ENCODE results near the gene PNO1. TPM values are rescaled to one million over a fixed set of nuclear protein-coding genes. Genes with fewer than 3 reads are reported as not detected.

Gene PNO1
- total RNA-seq, 1 donor from 2014 or later, result 11.5 TPM

- Mint-ChIP-seq H3K4me3 (ENCODE audit: unreplicated experiment) (no peak overlapping the region), H3K27ac (ENCODE audit: unreplicated experiment) (no peak overlapping the region), H3K36me3 (ENCODE audit: low read depth) (peaks cover 4% of the 10 kb centered on the region), H3K9me3 (ENCODE audit: low read depth) (no peaks in the 10 kb centered on the region), H3K27me3 (ENCODE audit: low read depth) (no peaks in the 10 kb centered on the region), H3K4me1 (ENCODE audit: low read depth) (peaks cover 4% of the 10 kb centered on the region)
- DNase-seq (ENCODE audit: low spot score), result no peak
- TF ChIP-seq, protein P1, sequence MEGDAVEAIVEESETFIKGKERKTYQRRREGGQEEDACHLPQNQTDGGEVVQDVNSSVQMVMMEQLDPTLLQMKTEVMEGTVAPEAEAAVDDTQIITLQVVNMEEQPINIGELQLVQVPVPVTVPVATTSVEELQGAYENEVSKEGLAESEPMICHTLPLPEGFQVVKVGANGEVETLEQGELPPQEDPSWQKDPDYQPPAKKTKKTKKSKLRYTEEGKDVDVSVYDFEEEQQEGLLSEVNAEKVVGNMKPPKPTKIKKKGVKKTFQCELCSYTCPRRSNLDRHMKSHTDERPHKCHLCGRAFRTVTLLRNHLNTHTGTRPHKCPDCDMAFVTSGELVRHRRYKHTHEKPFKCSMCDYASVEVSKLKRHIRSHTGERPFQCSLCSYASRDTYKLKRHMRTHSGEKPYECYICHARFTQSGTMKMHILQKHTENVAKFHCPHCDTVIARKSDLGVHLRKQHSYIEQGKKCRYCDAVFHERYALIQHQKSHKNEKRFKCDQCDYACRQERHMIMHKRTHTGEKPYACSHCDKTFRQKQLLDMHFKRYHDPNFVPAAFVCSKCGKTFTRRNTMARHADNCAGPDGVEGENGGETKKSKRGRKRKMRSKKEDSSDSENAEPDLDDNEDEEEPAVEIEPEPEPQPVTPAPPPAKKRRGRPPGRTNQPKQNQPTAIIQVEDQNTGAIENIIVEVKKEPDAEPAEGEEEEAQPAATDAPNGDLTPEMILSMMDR (IDR thresholded peaks at IDR 0.05), result no peak
These were observed 31.1 kb upstream of the PNO1 start for GRCh38 chr2:68126561-68126960.

DNA sequence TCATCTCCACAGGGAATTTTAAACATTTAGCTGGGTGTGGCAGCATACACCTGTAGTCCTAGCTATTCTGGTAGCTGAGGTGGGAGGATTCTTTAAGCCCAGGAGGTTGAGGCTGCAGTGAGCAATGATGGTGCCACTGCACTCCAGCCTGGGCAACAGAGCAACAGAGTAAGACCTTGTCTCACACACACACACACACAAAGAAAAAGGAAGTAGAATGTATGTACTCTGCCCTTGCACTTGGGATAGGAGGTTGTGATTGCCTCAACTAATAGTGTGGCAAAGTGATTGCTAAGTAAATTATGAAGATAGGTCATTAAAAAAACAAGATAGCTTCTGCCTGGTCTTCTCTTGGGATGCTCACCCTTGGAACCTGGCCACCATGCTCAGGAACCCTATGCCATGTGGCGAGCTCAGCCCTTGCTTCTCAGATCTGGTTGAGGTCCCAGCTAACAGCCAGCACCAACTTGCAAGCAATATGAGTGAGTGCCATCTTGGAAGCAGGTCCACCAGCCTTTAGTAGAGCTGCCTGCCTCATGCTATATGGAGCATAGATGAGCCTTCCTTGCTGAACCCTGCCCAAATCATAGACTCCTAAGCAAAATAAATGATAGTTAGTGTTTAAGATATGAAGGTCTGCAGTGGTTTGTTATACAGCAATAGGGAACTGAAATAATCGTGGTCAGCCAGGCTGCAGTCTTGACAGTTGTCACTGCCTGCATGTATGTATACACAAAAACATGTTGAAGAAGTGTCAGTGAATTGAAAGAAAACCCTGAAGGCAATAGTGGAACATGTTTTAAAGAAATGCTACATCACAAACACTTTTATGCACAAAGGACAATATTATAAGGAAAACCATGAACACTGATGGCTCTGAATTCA, 30.1 kb upstream of the PNO1 start:
- no peak overlapping the region for H3K27ac Mint-ChIP-seq (ENCODE audit: unreplicated experiment)
- TF ChIP-seq, protein P1 (IDR thresholded peaks at IDR 0.05), result no peak

DNA sequence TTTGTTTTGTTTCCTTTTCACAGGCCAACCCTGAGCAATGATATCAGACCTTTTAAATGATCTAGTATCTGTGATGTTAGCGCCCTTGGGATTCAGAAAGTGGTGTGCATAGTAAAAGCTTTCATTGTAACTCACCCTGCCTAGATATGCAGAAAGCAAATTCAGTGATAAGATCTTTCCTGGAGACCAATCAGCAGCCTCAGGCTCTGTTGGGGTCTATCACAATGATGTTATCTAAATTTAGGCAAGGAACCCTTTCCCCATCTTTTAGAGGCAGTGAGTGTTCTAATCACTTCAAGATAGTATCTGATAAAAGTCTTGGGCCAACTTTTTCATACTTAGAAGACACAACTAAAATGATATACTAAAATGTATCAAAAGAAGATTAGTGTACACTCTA, 23.6 kb upstream of the PNO1 start:
- no peak overlapping the region for H3K4me3 Mint-ChIP-seq (ENCODE audit: unreplicated experiment)
- DNase-seq (ENCODE audit: low spot score), result no peak
- no peaks in the 10 kb centered on the region for H3K27me3 Mint-ChIP-seq (ENCODE audit: low read depth)
- no peaks in the 10 kb centered on the region for H3K4me1 Mint-ChIP-seq (ENCODE audit: low read depth)
- no peaks in the 10 kb centered on the region for H3K9me3 Mint-ChIP-seq (ENCODE audit: low read depth)
- TF ChIP-seq, protein P1 (IDR thresholded peaks at IDR 0.05), result no peak
- H3K27ac Mint-ChIP-seq (ENCODE audit: unreplicated experiment), result no peak overlapping the region
- peaks cover 19% of the 10 kb centered on the region for H3K36me3 Mint-ChIP-seq (ENCODE audit: low read depth)

More for the DNA sequence above, 30.1 kb upstream of the PNO1 start:
- Mint-ChIP-seq H3K36me3 (ENCODE audit: low read depth) (peaks cover 4% of the 10 kb centered on the region), H3K4me3 (ENCODE audit: unreplicated experiment) (no peak overlapping the region), H3K4me1 (ENCODE audit: low read depth) (peaks cover 1% of the 10 kb centered on the region), H3K27me3 (ENCODE audit: low read depth) (no peaks in the 10 kb centered on the region), H3K9me3 (ENCODE audit: low read depth) (no peaks in the 10 kb centered on the region)
- no peak for DNase-seq (ENCODE audit: low spot score)

DNA sequence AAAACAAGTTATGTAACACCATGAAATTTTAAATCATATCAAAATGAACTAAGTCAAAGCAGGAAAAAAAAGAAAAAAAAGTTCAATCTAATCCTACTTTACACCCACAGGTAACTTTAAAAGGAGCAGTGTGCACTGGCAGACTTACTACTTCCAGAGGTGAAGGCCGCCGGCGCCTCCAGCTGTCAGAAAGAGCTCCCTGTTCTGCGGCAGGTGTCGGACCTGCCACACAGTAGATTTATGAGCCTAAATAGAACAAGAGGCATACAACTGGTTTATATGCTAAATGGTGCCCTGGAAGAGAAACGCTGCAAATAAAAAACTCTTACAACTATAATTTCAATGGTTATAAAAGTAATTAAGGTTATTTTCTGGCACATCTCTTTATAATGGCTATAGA, 23.1 kb upstream of the PNO1 start:
- no peak overlapping the region for H3K27ac Mint-ChIP-seq (ENCODE audit: unreplicated experiment)
- no peak for DNase-seq (ENCODE audit: low spot score)
- H3K27me3 Mint-ChIP-seq (ENCODE audit: low read depth), result no peaks in the 10 kb centered on the region
- no peak overlapping the region for H3K4me3 Mint-ChIP-seq (ENCODE audit: unreplicated experiment)
- no peaks in the 10 kb centered on the region for H3K4me1 Mint-ChIP-seq (ENCODE audit: low read depth)
- TF ChIP-seq, protein P1 (IDR thresholded peaks at IDR 0.05), result no peak
- H3K9me3 Mint-ChIP-seq (ENCODE audit: low read depth), result no peaks in the 10 kb centered on the region
- peaks cover 19% of the 10 kb centered on the region for H3K36me3 Mint-ChIP-seq (ENCODE audit: low read depth)

GRCh38 chr2:68135448-68136320, 22.0 kb upstream of the PNO1 start:
- H3K27ac Mint-ChIP-seq (ENCODE audit: unreplicated experiment), result no peak overlapping the region

More at GRCh38 chr2:68135448-68136320, 22.0 kb upstream of the PNO1 start:
- no peaks in the 10 kb centered on the region for H3K27me3 Mint-ChIP-seq (ENCODE audit: low read depth)
- H3K36me3 Mint-ChIP-seq (ENCODE audit: low read depth), result peaks cover 21% of the 10 kb centered on the region
- no peak overlapping the region for H3K4me3 Mint-ChIP-seq (ENCODE audit: unreplicated experiment)
- TF ChIP-seq, protein P1 (IDR thresholded peaks at IDR 0.05), result no peak
- H3K4me1 Mint-ChIP-seq (ENCODE audit: low read depth), result no peaks in the 10 kb centered on the region
- DNase-seq (ENCODE audit: low spot score), result no peak
- no peaks in the 10 kb centered on the region for H3K9me3 Mint-ChIP-seq (ENCODE audit: low read depth)

Measured in chondrocyte (in vitro differentiated cells).